Small intestine (tissue), 7 donors: ENCODE results near the gene GNMT. TPM values are rescaled to one million over a fixed set of nuclear protein-coding genes. Genes with fewer than 3 reads are reported as not detected.

Experiments
- DNase-seq, 2 donors: peaks; one replicate each; pipeline versions ENCODE4 v3.0.0 to v3.0.0-alpha.2; 2013
- FAIRE-seq: peaks from 2 replicates; lab custom pipeline; 2012; peaks lifted over from hg19 to GRCh38; lab: Jason Lieb, UNC
- H3K27ac ChIP-seq, 3 donors: one replicate each; pipeline ENCODE4 v1.5.1; 2013; ENCODE audit warnings: low read length in 2 of 3, mild to moderate bottlenecking in 2 of 3, control low read depth in 1 of 3, inconsistent platforms in 1 of 3, low read depth in 1 of 3, moderate library complexity in 1 of 3
- H3K27me3 ChIP-seq, 3 donors: one replicate each; pipeline ENCODE4 v1.6.1; 2013; ENCODE audit warnings: low read length in 3 of 3, inconsistent platforms in 1 of 3; ENCODE audit not compliant: control insufficient read depth in 3 of 3, insufficient read depth in 3 of 3
- H3K36me3 ChIP-seq, 3 donors: one replicate each; pipeline ENCODE4 v1.6.1; 2013; ENCODE audit warnings: low read length in 3 of 3, inconsistent platforms in 1 of 3, low read depth in 1 of 3, mild to moderate bottlenecking in 1 of 3, moderate library complexity in 1 of 3; ENCODE audit not compliant: control insufficient read depth in 3 of 3, insufficient read depth in 2 of 3
- H3K4me1 ChIP-seq, 3 donors: one replicate each; pipeline ENCODE4 v1.6.1; 2013; ENCODE audit warnings: low read length in 2 of 3, inconsistent platforms in 1 of 3, low read depth in 1 of 3, mild to moderate bottlenecking in 1 of 3, moderate library complexity in 1 of 3; ENCODE audit not compliant: control insufficient read depth in 3 of 3, insufficient read depth in 2 of 3
- H3K4me3 ChIP-seq, 3 donors: one replicate each; pipeline ENCODE4 v1.5.1; 2013; ENCODE audit warnings: low read length in 3 of 3, control low read depth in 1 of 3, inconsistent platforms in 1 of 3, low read depth in 1 of 3, mild to moderate bottlenecking in 1 of 3, moderate library complexity in 1 of 3
- H3K9me3 ChIP-seq, 2 donors: one replicate each; pipeline ENCODE4 v1.6.1; 2013; ENCODE audit warnings: low read depth in 1 of 2, low read length in 1 of 2; ENCODE audit not compliant: control insufficient read depth in 2 of 2, insufficient read depth in 1 of 2
- WGBS, 3 donors: extraction: QIAGEN DNeasy Blood & Tissue Kit; methylation state at CpG; one replicate each; pipeline ENCODE4 v1.1.7; 2013; 5-methylcytosine and 5-hydroxymethylcytosine counted together
- polyA plus RNA-seq, 4 donors: library from polyadenylated mRNA; stranded (reverse) in 3 of 4; unstranded in 1 of 4; fragments of 200-250 nt in 3 of 4; fragments of 120-200 nt in 1 of 4; gene quantifications; one replicate each; pipeline versions ENCODE4 v1.2.1 to v1.2.3, GENCODE V29; 2013
- donor health status: healthy with polysubstance abuse.
- donor health status: control.
- donor health status: control.
- donor health status: Bipolar disorder and iron deficiency.
- donor health status: healthy.

Gene GNMT
- polyA plus RNA-seq, 4 donors = 0.34 to 0.35 TPM; not detected in 2

- Histone ChIP-seq H3K4me1 (peaks cover under 1 to 11% (median under 1%) of the 10 kb centered on the region in 3 donors), H3K27ac (no peak overlapping the region), H3K27me3 (peaks cover 0 to 3% (median 0%) of the 10 kb centered on the region in 3 donors), H3K36me3 (peaks cover 0 to 3% (median 0%) of the 10 kb centered on the region in 3 donors), H3K4me3 (no peak overlapping the region), H3K9me3 (no peaks in the 10 kb centered on the region)
- FAIRE-seq = no peak
- DNase-seq = no peak
- 63 to 77% (median 69%) methylated on average over 5 to 23 of the region's 23 CpGs for WGBS, 3 donors
Observed at GRCh38 chr6:42925248-42925857, 35.2 kb upstream of the GNMT start.

GRCh38 chr6:42928986-42929820 is 31.4 kb upstream of the GNMT start, which contains the start of gene CNPY3:
Gene CNPY3, plus strand, starts transcription at chr6:42929480. Its CDS starts 91 bp downstream, at chr6:42929571.
- Histone ChIP-seq H3K36me3 (peaks cover 0 to 17% (median 0%) of the 10 kb centered on the region in 3 donors), H3K9me3 (no peaks in the 10 kb centered on the region), H3K27ac (peak within 1 kb of the TSS; percentile 79 to 99 (median 87)), H3K27me3 (peaks cover 0 to 3% (median 0%) of the 10 kb centered on the region in 3 donors), H3K4me3 (peak within 1 kb of the TSS; percentile 69 to 88 (median 77)), H3K4me1 (peaks cover 2 to 19% (median 4%) of the 10 kb centered on the region in 3 donors)
- FAIRE-seq (no peak), DNase-seq (peak; percentile 97)
- WGBS, 3 donors = 0 to 1% (median 0%) methylated on average over 49 to 63 of the region's 63 CpGs

- FAIRE-seq (no peak), DNase-seq (peak in 1 of 2 donors; percentile 58)
- Histone ChIP-seq H3K4me1 (peaks cover 2 to 19% (median 4%) of the 10 kb centered on the region in 3 donors), H3K27ac (peak overlapping the region; percentile 79 to 99 (median 87)), H3K4me3 (peak overlapping the region; percentile 69 to 88 (median 77)), H3K27me3 (peaks cover 0 to 3% (median 0%) of the 10 kb centered on the region in 3 donors), H3K36me3 (peaks cover 0 to 23% (median 0%) of the 10 kb centered on the region in 3 donors), H3K9me3 (no peaks in the 10 kb centered on the region)
- 0% methylated on average over 16 of the region's 16 CpGs for WGBS, 3 donors
Observed at GRCh38 chr6:42929821-42930360, 30.7 kb upstream of the GNMT start.

- 84 to 98% (median 89%) methylated on average over 3 of the region's 3 CpGs for WGBS, 3 donors
- no peaks in the 10 kb centered on the region for H3K9me3 ChIP-seq
- H3K36me3 ChIP-seq = peaks cover 0 to 44% (median 2%) of the 10 kb centered on the region in 3 donors
- H3K4me1 ChIP-seq = peaks cover 2 to 19% (median 4%) of the 10 kb centered on the region in 3 donors
- no peak for DNase-seq
- no peak overlapping the region for H3K27ac ChIP-seq
- no peak overlapping the region for H3K4me3 ChIP-seq
- FAIRE-seq = no peak
- H3K27me3 ChIP-seq = no peaks in the 10 kb centered on the region
Observed at GRCh38 chr6:42932412-42932811, 28.1 kb upstream of the GNMT start.

- DNase-seq (no peak), FAIRE-seq (no peak)
- Histone ChIP-seq H3K27ac (no peak overlapping the region), H3K9me3 (no peaks in the 10 kb centered on the region), H3K4me3 (no peak overlapping the region), H3K36me3 (peaks cover 2 to 50% (median 5%) of the 10 kb centered on the region in 3 donors), H3K4me1 (peaks cover 2 to 18% (median 4%) of the 10 kb centered on the region in 3 donors), H3K27me3 (no peaks in the 10 kb centered on the region)
- WGBS, 3 donors = 48 to 55% (median 50%) methylated on average over 3 of the region's 3 CpGs
Observed at GRCh38 chr6:42933205-42933604, 27.3 kb upstream of the GNMT start.

GRCh38 chr6:42935322-42935721 is 25.2 kb upstream of the GNMT start:
- no peak overlapping the region for H3K4me3 ChIP-seq
- WGBS, 3 donors = 77 to 92% (median 89%) methylated on average over 7 of the region's 7 CpGs
- H3K9me3 ChIP-seq = no peaks in the 10 kb centered on the region
- H3K4me1 ChIP-seq = peaks cover 2 to 19% (median 4%) of the 10 kb centered on the region in 3 donors
- H3K27ac ChIP-seq = no peak overlapping the region
- no peaks in the 10 kb centered on the region for H3K27me3 ChIP-seq
- no peak for FAIRE-seq
- H3K36me3 ChIP-seq = peaks cover 2 to 68% (median 5%) of the 10 kb centered on the region in 3 donors
- DNase-seq = no peak

GRCh38 chr6:42936398-42936797 is 24.2 kb upstream of the GNMT start:
- H3K27ac ChIP-seq = no peak overlapping the region
- H3K4me3 ChIP-seq = no peak overlapping the region
- no peaks in the 10 kb centered on the region for H3K9me3 ChIP-seq
- no peaks in the 10 kb centered on the region for H3K27me3 ChIP-seq
- WGBS, 3 donors = 91 to 97% (median 93%) methylated on average over 11 of the region's 11 CpGs
- H3K36me3 ChIP-seq = peaks cover 2 to 75% (median 5%) of the 10 kb centered on the region in 3 donors
- H3K4me1 ChIP-seq = peaks cover 0 to 10% (median 0%) of the 10 kb centered on the region in 3 donors
- FAIRE-seq (no peak), DNase-seq (no peak)
